ENCODE data around the gene TICAM2. TPM values are rescaled to one million over a fixed set of nuclear protein-coding genes. Genes with fewer than 3 reads are reported as not detected.

Gene TICAM2
- total RNA-seq, 2 experiments from 2014 or later: 0.72 to 0.91 TPM

Other genes starting within 250 kb of the TICAM2 start
- gene FEM1C, start 57.7 kb downstream of the TICAM2 start, total RNA-seq: 1 to 10 TPM; 9.7 to 10.0 TPM
- 10 to 100 TPM; 34.6 to 35.4 TPM for gene TMED7, start 23.6 kb upstream of the TICAM2 start, total RNA-seq
- under 1 TPM; 0.57 to 0.67 TPM for gene CDO1, start 214.2 kb upstream of the TICAM2 start, total RNA-seq
- gene ATG12, start 239.1 kb upstream of the TICAM2 start, total RNA-seq: 10 to 100 TPM; 39.1 to 41.3 TPM
- gene AP3S1, start 239.5 kb upstream of the TICAM2 start, total RNA-seq: 10 to 100 TPM; 56.6 to 57.8 TPM

Data from activated naive CD4-positive, alpha-beta T cell treated with anti-CD3 and anti-CD28 coated beads for 36 hours (primary cell).